GM21619 (cell line): ENCODE data around the gene BUB3.

Experiments used
- ATAC-seq: cut with Tn5 transposase; IDR thresholded peaks from one replicate; pipeline ENCODE4 v1.9.1; 2021; ENCODE audit not compliant: unreplicated experiment

Gene BUB3

GRCh38 chr10:123140983-123141390 is 13.2 kb upstream of the BUB3 start:
- ATAC-seq, result no peak

GRCh38 chr10:123141791-123142700 is 12.2 kb upstream of the BUB3 start:
- no peak for ATAC-seq

- no peak for ATAC-seq
These were observed 11.5 kb upstream of the BUB3 start for GRCh38 chr10:123142701-123143161.

GRCh38 chr10:123143162-123143824 is 10.9 kb upstream of the BUB3 start:
- no peak for ATAC-seq

- no peak for ATAC-seq
These were observed 10.4 kb upstream of the BUB3 start for GRCh38 chr10:123143825-123144168.

GRCh38 chr10:123144697-123145541 is 9.3 kb upstream of the BUB3 start:
- no peak for ATAC-seq

- no peak for ATAC-seq
These were observed 8.6 kb upstream of the BUB3 start for GRCh38 chr10:123145542-123146012.

GRCh38 chr10:123146013-123146893 is 7.9 kb upstream of the BUB3 start:
- no peak for ATAC-seq

- no peak for ATAC-seq
These were observed 7.1 kb upstream of the BUB3 start for GRCh38 chr10:123146894-123147634.

GRCh38 chr10:123147635-123148413 is 6.4 kb upstream of the BUB3 start, which contains the start of gene HMX2:
HMX2 (plus strand) TSS chr10:123148136; CDS start chr10:123148379, 243 bp downstream.
- no peak for ATAC-seq

- no peak for ATAC-seq
These were observed 5.6 kb upstream of the BUB3 start for GRCh38 chr10:123148414-123149161.

- ATAC-seq, result no peak
These were observed 5.0 kb upstream of the BUB3 start for GRCh38 chr10:123149162-123149567.

GRCh38 chr10:123149568-123150270 is 4.5 kb upstream of the BUB3 start:
- no peak for ATAC-seq

- no peak for ATAC-seq
These were observed 3.8 kb upstream of the BUB3 start for GRCh38 chr10:123150271-123150985.

GRCh38 chr10:123150986-123151736 is 3.0 kb upstream of the BUB3 start:
- ATAC-seq, result no peak

- no peak for ATAC-seq
These were observed 2.5 kb upstream of the BUB3 start for GRCh38 chr10:123151737-123152135.
